T47D (cell line): Measurements from ENCODE around the gene SNAI3.

Source experiments
- DNase-seq, 2 experiments: peaks; one replicate each; pipeline versions ENCODE4 v3.0.0 to v3.0.0-alpha.2; 2011 to 2012; ENCODE audit warnings: low read depth in 1 of 2, low spot score in 1 of 2
- JUND ChIP-seq: IDR thresholded peaks from 2 replicates; pipeline ENCODE4 v1.6.1; 2012; ENCODE audit warnings: low read depth
- in situ Hi-C: cut with HindIII; loops from 2 replicates; pipeline ENCODE4 v1.10.0; 2016; ENCODE audit warnings: low sequenced_read_pairs, low pct_unique_long_range_greater_than_20kb

SNAI3 gene

DNA sequence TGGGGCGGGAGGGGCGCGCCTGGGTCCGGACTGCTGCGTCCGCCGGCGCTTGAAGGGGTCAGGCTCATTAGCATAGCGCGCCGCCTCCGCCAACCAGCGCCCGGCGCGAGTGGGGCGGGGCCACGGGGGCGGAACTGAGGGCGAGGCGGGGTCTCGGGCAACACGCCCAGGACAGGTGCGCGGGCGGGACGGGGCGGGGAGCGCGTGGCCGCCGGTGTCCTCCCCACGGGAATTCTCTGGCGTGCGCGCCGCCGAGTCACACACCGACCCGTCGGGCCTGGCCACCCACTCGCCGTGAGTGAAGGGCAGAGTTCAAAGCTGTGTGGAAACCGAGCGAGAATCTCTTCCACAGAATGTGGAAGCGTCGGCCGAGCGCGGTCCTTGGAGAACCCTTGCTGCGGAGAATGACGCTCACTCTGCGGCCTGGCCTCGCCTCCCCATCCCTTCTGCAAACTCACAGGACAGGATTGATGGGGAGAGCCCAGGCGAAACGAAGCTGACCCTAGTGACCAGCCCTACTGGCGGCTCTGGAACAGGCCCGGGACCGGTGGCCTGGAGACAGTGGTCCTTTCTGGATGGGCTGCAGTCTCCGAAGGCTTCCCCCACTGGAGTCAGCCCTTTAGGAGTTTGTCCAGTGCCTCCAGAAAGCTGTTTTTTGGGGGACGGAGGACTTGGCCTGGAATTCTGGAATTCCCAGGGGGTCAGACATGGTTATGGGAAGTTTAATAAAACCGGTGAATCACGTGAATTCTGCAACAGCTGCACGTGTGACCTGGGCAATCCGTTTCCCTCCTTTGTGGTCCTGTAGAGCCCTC, at the start of gene SNAI3:
Gene SNAI3 (minus strand): TSS at position 69 of the 815 bp plus-strand sequence. CDS start 101 bp downstream, outside the sequence.
- no peak for TF ChIP-seq JUND
- in situ Hi-C loops = no loop called here
- DNase-seq = peak; percentile 96 to 97

DNA sequence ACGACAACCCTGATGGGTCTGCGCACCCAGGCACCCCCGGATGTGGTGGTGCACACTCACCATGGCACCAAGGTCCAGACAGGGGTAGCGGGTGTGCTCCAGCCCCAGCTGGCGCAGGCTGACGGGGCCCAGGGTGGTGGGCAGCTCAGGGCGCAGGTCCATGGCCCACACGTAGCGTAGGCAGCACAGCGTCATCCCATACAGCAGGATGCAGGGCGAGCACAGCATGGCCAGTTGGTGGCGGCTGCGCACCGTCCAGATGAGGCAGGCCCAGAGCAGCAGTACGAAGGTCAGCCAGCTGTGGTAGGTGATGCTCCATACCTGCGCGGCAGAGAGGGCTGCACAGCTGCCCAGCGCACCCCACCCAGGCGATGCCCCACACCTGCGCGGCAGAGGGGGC, 49.8 kb upstream of the SNAI3 start:
- no peak for DNase-seq
- in situ Hi-C loops = no loop called here
- TF ChIP-seq JUND = no peak

DNA sequence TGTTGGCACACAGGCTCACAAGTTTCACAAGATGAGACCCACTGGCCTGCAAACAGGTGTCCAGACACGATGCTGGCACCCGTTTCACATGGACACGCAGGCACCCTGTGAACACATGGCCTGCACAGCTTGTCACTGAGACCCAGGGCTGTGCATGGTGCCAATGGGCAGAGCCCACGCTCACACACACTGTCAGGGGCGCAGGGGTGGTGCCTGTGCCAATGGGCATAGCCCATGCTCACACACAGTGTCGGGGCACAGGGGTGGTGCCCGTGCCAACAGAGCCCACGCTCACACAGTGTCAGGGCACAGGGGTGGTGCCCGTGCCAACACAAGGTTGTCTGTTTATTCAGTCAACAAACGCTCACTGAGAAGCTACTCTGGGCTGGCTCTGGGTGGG, 49.3 kb upstream of the SNAI3 start:
- in situ Hi-C loops = no loop called here
- TF ChIP-seq JUND = no peak
- no peak for DNase-seq

DNA sequence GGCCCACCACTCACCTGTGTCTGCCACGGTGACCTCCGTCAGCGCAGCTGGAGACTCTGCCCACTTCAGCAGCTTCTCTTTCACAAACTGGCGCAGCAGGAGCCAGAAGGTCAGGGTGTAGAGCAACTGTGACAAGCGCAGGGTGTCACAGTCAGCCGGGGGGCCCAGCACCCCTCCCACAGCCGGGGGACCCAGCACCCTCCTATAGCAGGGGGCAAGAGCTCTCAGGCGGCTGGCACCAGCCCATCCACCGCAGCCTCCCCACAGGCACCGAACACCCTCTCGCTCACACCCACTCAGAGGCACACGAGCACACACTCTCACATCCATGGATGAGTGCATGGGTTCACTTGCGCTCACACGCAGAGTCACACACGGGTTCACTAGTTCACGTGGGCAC, 48.8 kb upstream of the SNAI3 start:
- in situ Hi-C loops = no loop called here
- DNase-seq = no peak
- TF ChIP-seq JUND = no peak

DNA sequence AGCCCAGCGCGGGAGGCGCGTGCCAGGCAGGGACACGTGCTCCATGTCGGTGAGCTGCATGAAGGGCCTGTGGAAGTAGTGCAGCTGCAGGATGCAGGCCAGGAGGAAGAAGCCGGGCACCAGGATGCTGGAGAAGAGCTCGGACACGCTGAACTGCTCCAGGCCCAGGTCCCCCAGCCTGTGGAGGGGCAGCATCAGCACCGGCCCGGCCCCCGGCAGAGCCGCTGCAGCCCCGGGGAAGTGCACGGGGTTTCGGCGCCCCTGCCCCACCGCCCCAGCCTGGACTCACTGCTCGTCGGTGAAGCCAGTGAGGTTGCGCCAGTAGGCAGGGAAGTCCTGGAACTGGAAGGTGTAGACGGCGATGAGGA, 48.0 kb upstream of the SNAI3 start:
- in situ Hi-C loops = no loop called here
- no peak for TF ChIP-seq JUND
- no peak for DNase-seq

DNA sequence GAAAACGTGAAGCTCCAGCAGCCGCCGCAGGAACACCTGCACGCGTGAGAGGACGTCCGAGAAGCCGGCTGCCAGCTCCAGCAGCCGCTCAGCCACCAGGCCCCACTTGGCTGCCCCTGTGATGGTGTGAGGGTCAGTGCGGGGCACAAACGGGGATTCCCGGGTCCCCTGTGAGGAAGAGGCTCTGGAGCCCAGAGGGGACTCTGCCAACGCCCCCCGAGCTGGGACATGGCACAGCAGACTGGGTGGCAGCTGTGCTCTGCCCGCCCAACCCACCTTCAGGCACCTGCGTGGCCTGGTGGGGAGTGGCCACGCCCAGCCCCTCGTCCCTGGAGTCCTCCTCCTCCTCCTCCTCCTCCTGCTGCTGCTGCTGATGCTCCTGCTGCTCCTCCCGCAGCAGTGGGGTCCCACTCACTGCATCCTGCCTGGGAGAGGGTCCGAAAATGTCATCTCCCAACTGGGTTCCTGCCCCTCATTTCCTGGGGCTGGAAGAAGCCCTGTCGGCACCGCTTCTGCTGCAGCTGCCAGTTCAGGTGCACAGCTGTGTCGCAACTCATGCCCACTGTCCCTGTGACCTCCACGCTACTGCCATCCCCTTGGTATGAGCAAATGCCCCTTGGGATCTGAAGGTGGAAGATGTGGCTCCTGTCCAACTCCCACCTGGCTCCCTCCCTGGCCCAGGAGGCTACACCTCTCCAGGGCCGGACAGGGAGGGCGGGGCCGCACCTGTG, 47.5 kb upstream of the SNAI3 start:
- no peak for DNase-seq
- in situ Hi-C loops = no loop called here

DNA sequence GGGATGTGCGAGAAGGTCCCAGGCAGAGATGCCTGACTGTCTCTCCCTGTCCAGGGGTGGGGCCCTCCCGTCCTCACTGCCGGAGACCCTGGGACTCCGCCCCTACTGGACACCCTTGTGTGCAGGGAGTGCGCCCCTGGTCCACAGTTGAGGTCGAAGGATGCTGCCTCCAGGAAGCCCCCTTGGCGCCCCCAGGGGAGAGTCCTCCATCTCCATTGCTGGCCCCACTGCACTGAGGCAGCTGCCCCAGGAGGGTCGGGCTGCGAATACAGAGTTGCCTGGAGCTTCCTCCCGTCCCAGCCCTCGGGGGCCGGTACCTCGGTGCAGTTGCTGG, 46.6 kb upstream of the SNAI3 start:
- TF ChIP-seq JUND = no peak
- in situ Hi-C loops = no loop called here
- no peak for DNase-seq

More for the DNA sequence above, 47.5 kb upstream of the SNAI3 start:
- no peak for TF ChIP-seq JUND

DNA sequence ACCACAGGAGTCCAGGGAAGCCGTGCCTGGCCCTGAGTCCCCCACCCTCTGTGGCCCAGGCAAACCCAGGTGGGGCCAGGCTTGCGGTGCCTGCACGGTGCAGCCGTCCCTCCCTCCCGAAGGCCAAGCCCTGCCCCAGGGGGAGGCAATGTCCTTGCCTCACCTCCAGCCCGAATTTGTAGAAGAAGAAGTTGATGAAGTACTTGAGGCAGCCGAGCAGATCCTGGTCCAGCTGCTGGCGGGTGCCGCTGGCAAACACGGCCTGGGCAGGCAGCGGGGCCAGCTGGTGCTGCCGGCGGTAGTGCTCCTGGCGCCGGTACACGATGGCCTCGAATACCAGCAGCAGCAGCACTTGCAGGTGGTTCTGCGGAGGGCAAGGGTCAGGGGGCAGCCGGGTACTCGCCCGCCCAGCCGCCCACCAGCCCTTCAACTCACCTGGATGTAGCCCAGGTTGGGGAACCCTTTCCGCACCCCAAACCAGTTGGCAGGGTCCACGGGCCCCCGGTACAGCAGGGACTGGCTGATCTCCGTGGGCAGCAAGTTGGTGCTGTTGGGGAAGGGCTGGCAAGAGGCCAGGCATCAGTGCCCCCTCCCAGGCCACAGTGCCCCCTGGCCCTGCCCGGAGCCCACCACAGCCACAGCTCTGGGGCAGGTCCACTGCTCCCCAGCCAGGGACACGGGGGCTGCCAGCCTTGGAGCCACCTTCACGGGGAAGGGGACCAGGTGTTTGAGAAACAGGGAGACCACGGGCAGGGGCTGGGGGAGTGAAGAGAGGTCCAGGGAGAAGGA, 46.1 kb upstream of the SNAI3 start:
- no peak for DNase-seq
- no peak for TF ChIP-seq JUND
- in situ Hi-C loops = no loop called here

DNA sequence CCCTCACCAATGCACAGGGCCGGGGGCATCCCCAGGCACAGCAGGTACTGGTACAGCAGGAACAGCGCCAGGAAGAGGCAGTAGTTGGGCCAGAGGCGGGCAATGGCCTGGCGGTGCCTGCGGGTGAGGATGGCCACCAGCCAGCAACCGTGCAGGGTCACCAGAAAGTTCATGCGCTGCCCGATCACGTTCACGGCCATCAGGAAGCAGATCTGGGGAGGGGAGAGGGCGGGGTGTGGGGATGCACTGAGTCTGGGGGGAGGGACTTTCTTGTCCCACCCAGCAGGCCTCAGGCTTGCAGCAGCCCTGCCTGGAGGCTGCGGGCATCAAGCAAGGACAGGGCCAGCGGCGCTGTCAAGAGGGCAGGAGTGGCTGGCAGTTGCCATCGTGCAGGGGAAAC, 45.4 kb upstream of the SNAI3 start:
- no peak for TF ChIP-seq JUND
- DNase-seq = no peak
- in situ Hi-C loops = no loop called here

DNA sequence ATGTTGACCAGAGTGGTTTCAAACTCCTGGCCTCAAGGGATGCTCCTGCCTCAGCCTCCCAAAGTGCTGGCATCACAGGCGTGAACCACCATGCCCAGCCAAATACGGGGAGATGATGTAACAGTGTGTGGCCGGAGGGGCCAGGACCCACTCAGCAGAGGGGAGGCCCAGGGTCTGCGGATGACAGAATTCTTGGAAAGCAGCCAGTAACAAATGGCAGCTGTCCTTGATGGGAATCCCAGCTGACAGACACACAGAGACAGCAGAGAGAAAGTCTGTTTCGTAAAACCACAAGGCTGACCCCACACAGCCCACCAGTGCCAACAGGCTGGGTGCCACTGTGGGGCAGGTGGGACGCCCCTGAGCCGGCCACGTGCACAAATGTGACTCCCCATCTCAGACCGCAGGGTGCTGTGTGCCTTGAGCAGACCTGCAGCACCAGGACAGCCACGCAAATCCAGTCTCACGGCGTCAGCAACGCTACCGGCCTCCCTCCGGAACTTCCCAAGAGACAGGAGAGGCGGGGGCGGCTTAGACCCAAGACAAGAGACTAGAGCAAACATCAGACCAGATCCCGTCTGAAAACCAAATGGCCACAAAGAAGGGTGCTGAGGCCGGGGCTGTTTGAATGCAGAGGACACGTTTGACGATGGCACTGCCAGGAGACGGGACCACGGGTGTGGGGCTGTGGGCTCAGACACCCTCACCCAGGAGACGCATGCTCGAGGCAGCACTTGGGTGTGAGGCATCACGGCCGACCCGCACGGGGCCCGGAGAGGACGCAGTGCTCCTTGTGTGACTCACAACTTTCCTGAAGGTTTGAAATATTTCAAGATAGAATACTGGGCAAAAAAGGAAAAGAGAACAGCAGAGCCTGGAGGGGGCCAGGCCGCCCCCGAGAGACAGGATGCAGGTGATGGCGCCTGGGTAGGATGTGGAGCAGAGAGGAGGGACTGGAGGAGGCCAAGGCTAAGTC, 44.6 kb upstream of the SNAI3 start:
- in situ Hi-C loops = no loop called here
- DNase-seq = no peak
- no peak for TF ChIP-seq JUND

DNA sequence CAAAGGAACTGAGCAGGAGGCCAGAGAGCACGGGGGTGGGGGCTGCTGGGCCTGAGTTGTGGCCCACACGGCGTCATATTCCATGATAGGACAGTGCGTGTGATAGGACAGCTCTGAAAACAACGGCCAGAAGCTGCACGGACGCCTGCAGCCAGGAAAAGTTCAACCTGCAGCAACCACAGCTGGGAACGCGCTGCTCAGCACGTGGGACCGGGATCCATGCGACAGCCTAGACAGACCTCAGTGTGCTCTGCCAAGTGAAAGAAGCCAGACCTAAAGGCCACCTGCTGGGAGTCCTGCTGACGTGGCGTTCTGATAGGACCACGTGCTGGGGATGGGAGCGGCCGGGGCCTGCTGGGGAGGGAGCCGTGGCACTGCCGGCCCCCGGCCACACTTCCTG, 41.6 kb upstream of the SNAI3 start:
- no peak for DNase-seq
- in situ Hi-C loops = no loop called here
- no peak for TF ChIP-seq JUND

DNA sequence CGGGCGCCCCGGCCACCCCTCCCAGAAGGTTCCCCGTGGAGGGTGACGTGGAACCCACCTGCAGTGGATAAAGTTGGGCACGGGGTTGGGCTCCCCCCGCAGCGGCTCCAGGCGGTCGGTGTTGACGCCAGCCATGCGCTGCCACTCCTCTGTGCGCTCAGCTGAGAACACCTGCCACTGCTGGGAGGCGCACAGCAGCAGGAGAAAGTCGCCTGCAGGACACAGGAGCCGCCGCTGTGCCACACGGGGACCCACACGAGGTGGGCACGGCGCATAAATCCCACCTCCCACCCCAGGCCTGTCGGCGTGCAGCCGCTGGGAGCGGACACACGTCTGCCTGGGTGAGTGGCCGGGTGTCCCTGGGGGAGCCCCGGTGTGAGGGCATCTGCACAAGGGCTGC, 40.7 kb upstream of the SNAI3 start:
- in situ Hi-C loops = no loop called here
- no peak for TF ChIP-seq JUND
- DNase-seq = no peak
